ENCODE data around the gene INSR. TPM values are rescaled to one million over a fixed set of nuclear protein-coding genes. Genes with fewer than 3 reads are reported as not detected.

Gene INSR
- total RNA-seq, 1 donor, result 44.2 TPM

- H3K36me3 ChIP-seq (ENCODE audit: insufficient read depth, low read length), result no peaks in the 10 kb centered on the region
- H3K4me2 ChIP-seq (ENCODE audit: insufficient read depth, low read length), result no peak overlapping the region
- no peaks in the 10 kb centered on the region for H3K79me2 ChIP-seq (ENCODE audit: insufficient read depth, low read length)
- DNase-seq (ENCODE audit: insufficient read length, low spot score, missing footprints), result no peak
- H3K27ac ChIP-seq (ENCODE audit: low read depth, low read length), result no peak overlapping the region
- H3K4me3 ChIP-seq (ENCODE audit: insufficient read depth, low read length), result no peak overlapping the region
- H3K9me3 ChIP-seq (ENCODE audit: low read depth, low read length), result no peaks in the 10 kb centered on the region
- no peak overlapping the region for H2AFZ ChIP-seq (ENCODE audit: low read length)
- TF ChIP-seq, protein P1, sequence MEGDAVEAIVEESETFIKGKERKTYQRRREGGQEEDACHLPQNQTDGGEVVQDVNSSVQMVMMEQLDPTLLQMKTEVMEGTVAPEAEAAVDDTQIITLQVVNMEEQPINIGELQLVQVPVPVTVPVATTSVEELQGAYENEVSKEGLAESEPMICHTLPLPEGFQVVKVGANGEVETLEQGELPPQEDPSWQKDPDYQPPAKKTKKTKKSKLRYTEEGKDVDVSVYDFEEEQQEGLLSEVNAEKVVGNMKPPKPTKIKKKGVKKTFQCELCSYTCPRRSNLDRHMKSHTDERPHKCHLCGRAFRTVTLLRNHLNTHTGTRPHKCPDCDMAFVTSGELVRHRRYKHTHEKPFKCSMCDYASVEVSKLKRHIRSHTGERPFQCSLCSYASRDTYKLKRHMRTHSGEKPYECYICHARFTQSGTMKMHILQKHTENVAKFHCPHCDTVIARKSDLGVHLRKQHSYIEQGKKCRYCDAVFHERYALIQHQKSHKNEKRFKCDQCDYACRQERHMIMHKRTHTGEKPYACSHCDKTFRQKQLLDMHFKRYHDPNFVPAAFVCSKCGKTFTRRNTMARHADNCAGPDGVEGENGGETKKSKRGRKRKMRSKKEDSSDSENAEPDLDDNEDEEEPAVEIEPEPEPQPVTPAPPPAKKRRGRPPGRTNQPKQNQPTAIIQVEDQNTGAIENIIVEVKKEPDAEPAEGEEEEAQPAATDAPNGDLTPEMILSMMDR (IDR thresholded peaks at IDR 0.05; ENCODE audit: extremely low read depth, low read depth, low read length), result no peak
- no peaks in the 10 kb centered on the region for H4K20me1 ChIP-seq (ENCODE audit: insufficient read depth, low read length)
- H3K4me1 ChIP-seq (ENCODE audit: insufficient read depth, low read length), result no peaks in the 10 kb centered on the region
- H3K27me3 ChIP-seq (ENCODE audit: insufficient read depth, low read length), result no peaks in the 10 kb centered on the region
Measured at GRCh38 chr19:7104747-7105447, 189.3 kb downstream of the INSR start.

- H3K36me3 ChIP-seq (ENCODE audit: insufficient read depth, low read length), result no peaks in the 10 kb centered on the region
- no peaks in the 10 kb centered on the region for H4K20me1 ChIP-seq (ENCODE audit: insufficient read depth, low read length)
- no peak overlapping the region for H2AFZ ChIP-seq (ENCODE audit: low read length)
- no peaks in the 10 kb centered on the region for H3K9me3 ChIP-seq (ENCODE audit: low read depth, low read length)
- no peak overlapping the region for H3K4me3 ChIP-seq (ENCODE audit: insufficient read depth, low read length)
- TF ChIP-seq, protein P1 (IDR thresholded peaks at IDR 0.05; ENCODE audit: extremely low read depth, low read depth, low read length), result no peak
- no peaks in the 10 kb centered on the region for H3K79me2 ChIP-seq (ENCODE audit: insufficient read depth, low read length)
- H3K4me1 ChIP-seq (ENCODE audit: insufficient read depth, low read length), result peaks cover 5% of the 10 kb centered on the region
- no peak for DNase-seq (ENCODE audit: insufficient read length, low spot score, missing footprints)
- no peaks in the 10 kb centered on the region for H3K27me3 ChIP-seq (ENCODE audit: insufficient read depth, low read length)
- H3K4me2 ChIP-seq (ENCODE audit: insufficient read depth, low read length), result no peak overlapping the region
- no peak overlapping the region for H3K27ac ChIP-seq (ENCODE audit: low read depth, low read length)
Measured at GRCh38 chr19:7101498-7102253, 192.5 kb downstream of the INSR start.

DNA sequence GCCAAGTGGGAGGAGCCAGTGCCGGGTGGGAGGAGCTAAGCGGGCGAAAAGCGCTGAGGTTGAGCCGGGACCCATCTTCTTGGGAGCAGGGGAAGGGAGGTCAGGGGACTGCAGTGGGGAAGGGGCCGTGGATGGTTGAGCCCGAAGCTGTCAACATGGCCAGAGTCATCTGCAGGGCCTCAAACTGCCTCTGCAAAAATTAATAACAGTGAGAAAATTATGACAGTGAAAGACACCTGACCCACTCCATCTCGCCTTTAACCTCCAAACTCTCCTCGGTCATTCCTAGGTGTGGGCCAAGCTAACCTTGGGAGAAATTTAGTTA, 194.7 kb downstream of the INSR start:
- Histone ChIP-seq H4K20me1 (ENCODE audit: insufficient read depth, low read length) (no peaks in the 10 kb centered on the region), H3K79me2 (ENCODE audit: insufficient read depth, low read length) (no peaks in the 10 kb centered on the region), H3K4me2 (ENCODE audit: insufficient read depth, low read length) (peak overlapping the region; percentile 93), H3K36me3 (ENCODE audit: insufficient read depth, low read length) (no peaks in the 10 kb centered on the region), H2AFZ (ENCODE audit: low read length) (peak overlapping the region; percentile 96), H3K27ac (ENCODE audit: low read depth, low read length) (peak overlapping the region; percentile 82), H3K9me3 (ENCODE audit: low read depth, low read length) (no peaks in the 10 kb centered on the region), H3K4me1 (ENCODE audit: insufficient read depth, low read length) (peaks cover 5% of the 10 kb centered on the region), H3K4me3 (ENCODE audit: insufficient read depth, low read length) (peak overlapping the region; percentile 90), H3K27me3 (ENCODE audit: insufficient read depth, low read length) (no peaks in the 10 kb centered on the region)
- DNase-seq (ENCODE audit: insufficient read length, low spot score, missing footprints), result no peak
- TF ChIP-seq, protein P1 (IDR thresholded peaks at IDR 0.05; ENCODE audit: extremely low read depth, low read depth, low read length), result no peak
